ENCODE data around the gene TMEM176B.
"Not testable (repeated sequence)": the region's sequence is repeated elsewhere in the genome, so short reads cannot be mapped to it uniquely, and the experiment has no call there.

TMEM176B gene

GRCh38 chr7:150778014-150778737 is 22.0 kb downstream of the TMEM176B start:
- no peak for TF ChIP-seq CTCF (conservative IDR thresholded peaks at IDR 0.05)
- no peak overlapping the region for H3K27ac ChIP-seq

- H3K27ac ChIP-seq = not testable (repeated sequence)
These were observed 26.0 kb downstream of the TMEM176B start for GRCh38 chr7:150774131-150774530.

- TF ChIP-seq CTCF (conservative IDR thresholded peaks at IDR 0.05) = no peak
- H3K27ac ChIP-seq = no peak overlapping the region
These were observed 30.4 kb downstream of the TMEM176B start for GRCh38 chr7:150769768-150770167.

- TF ChIP-seq CTCF (conservative IDR thresholded peaks at IDR 0.05) = no peak
- H3K27ac ChIP-seq = peak overlapping the region; percentile 76
These were observed 33.8 kb downstream of the TMEM176B start for GRCh38 chr7:150766334-150766709.

- TF ChIP-seq CTCF (conservative IDR thresholded peaks at IDR 0.05) = no peak
- no peak overlapping the region for H3K27ac ChIP-seq
These were observed 40.7 kb downstream of the TMEM176B start for GRCh38 chr7:150759479-150759878.

GRCh38 chr7:150756858-150757257 is 43.3 kb downstream of the TMEM176B start:
- TF ChIP-seq CTCF (conservative IDR thresholded peaks at IDR 0.05) = peak; percentile 70
- no peak overlapping the region for H3K27ac ChIP-seq

GRCh38 chr7:150756166-150756565 is 44.0 kb downstream of the TMEM176B start:
- TF ChIP-seq CTCF (conservative IDR thresholded peaks at IDR 0.05) = no peak
- no peak overlapping the region for H3K27ac ChIP-seq

- H3K27ac ChIP-seq = no peak overlapping the region
- no peak for TF ChIP-seq CTCF (conservative IDR thresholded peaks at IDR 0.05)
These were observed 44.6 kb downstream of the TMEM176B start for GRCh38 chr7:150755473-150756099.

Measured in VCaP (cell line).